Measurements from ENCODE around the gene HBP1. TPM values are rescaled to one million over a fixed set of nuclear protein-coding genes. Genes with fewer than 3 reads are reported as not detected.

The HBP1 gene, protein sequence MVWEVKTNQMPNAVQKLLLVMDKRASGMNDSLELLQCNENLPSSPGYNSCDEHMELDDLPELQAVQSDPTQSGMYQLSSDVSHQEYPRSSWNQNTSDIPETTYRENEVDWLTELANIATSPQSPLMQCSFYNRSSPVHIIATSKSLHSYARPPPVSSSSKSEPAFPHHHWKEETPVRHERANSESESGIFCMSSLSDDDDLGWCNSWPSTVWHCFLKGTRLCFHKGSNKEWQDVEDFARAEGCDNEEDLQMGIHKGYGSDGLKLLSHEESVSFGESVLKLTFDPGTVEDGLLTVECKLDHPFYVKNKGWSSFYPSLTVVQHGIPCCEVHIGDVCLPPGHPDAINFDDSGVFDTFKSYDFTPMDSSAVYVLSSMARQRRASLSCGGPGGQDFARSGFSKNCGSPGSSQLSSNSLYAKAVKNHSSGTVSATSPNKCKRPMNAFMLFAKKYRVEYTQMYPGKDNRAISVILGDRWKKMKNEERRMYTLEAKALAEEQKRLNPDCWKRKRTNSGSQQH
- total RNA-seq (2014; rRNA removed; shearing (Covaris generic)) (9.3 and 10.9 TPM in 2 replicates), total RNA-seq (2022) (18.1 and 21.7 TPM in 2 replicates), Bru-seq, nascent RNA (percentile 76 among the genes with signal in this experiment), BruChase-seq, experiment 1, labeled RNA remaining after a 6-hour chase (percentile 50 among the genes with signal in this experiment), BruChase-seq, experiment 2, labeled RNA remaining after a 2-hour chase (percentile 57 among the genes with signal in this experiment)
- long read RNA-seq, transcript HBP1-201 (11 exons, 2,829 nt), result major isoform, 9 of 22 reads
- long read RNA-seq, transcript HBP1-208 (11 exons, 2,704 nt), result minor isoform, 7 of 22 reads
- long read RNA-seq, partial matches to known transcripts, result 1 of 22 reads
- long read RNA-seq, other reads (novel, unspliced or antisense), result 4 of 22 reads

DNA sequence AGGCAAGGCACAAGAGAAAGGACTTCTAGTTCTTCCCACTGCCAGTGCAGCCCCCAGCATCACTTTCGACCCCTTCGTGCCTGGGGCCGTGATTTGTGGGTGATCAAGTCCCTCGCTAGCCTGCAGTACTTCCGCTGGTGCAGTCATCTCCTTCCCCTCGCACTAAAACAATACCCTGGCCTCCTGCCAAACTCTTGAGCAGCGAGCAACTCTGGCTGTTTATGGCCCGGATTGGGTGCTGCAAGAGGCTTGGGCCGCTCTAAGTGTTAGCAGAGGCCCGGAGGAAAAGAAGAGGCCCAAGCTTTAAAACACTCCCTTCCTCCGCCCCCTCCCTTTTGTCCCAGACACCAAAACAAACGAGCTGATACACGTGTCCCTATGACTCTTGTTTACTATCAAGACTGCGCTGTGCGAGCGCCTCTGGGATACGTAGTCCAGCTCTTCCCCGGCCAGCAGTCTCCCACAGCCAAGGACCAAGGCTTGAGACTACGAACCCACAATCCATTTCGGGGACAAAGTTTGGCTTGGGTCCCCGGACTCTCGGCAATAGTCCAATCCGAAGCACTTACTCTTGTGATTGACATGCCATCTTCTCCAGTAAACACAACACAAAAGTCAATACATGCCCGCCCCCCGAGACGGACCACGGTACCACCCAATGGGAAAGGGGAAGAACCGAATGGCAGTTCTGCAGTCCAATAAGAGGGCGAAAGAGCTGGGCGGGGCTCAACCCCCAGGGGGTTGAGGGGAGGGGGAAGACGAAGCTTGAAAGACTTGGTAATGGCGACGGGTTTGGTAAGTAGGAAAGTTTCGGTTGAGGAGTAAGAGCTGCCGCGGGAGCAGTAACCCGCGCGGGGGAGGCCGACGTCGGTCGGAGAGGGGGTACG is at the start of gene HBP1:
Gene HBP1, plus strand, starts transcription at position 771 of the 887 bp plus-strand sequence. CDS start 10,891 bp downstream, outside the sequence.
- Histone ChIP-seq H3K9me2 (ENCODE audit: insufficient read depth, low read length) (no peaks in the 10 kb centered on the region), H3K27ac (ENCODE audit: low read depth, low read length, poor library complexity, severe bottlenecking) (peak within 1 kb of the TSS; percentile 70), H3K4me1 (ENCODE audit: insufficient read depth, low read length, poor library complexity, severe bottlenecking) (peaks cover 11% of the 10 kb centered on the region), H2AFZ (ENCODE audit: low read length) (peak within 1 kb of the TSS; percentile 97), H3K4me2 (ENCODE audit: low read length) (peak within 1 kb of the TSS; percentile 98), H3K9me3 (ENCODE audit: low read length) (no peaks in the 10 kb centered on the region), H3K4me3 (ENCODE audit: low read depth, low read length, poor library complexity, severe bottlenecking) (peak within 1 kb of the TSS; percentile 80), H3K79me2 (ENCODE audit: insufficient read depth, low read depth, low read length) (peaks cover 35% of the 10 kb centered on the region), H3K36me3 (ENCODE audit: insufficient read depth, low read length) (0 out of 2 replicates have a peak, but pooled peaks cover 4% of the 10 kb centered on the region), H4K20me1 (ENCODE audit: insufficient read depth, low read length) (no peaks in the 10 kb centered on the region)
- no peak for TF ChIP-seq EZH2phosphoT487 (IDR thresholded peaks at IDR 0.05; ENCODE audit: borderline replicate concordance, low read depth, low read length)
- TF ChIP-seq, protein P1, sequence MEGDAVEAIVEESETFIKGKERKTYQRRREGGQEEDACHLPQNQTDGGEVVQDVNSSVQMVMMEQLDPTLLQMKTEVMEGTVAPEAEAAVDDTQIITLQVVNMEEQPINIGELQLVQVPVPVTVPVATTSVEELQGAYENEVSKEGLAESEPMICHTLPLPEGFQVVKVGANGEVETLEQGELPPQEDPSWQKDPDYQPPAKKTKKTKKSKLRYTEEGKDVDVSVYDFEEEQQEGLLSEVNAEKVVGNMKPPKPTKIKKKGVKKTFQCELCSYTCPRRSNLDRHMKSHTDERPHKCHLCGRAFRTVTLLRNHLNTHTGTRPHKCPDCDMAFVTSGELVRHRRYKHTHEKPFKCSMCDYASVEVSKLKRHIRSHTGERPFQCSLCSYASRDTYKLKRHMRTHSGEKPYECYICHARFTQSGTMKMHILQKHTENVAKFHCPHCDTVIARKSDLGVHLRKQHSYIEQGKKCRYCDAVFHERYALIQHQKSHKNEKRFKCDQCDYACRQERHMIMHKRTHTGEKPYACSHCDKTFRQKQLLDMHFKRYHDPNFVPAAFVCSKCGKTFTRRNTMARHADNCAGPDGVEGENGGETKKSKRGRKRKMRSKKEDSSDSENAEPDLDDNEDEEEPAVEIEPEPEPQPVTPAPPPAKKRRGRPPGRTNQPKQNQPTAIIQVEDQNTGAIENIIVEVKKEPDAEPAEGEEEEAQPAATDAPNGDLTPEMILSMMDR (conservative IDR thresholded peaks at IDR 0.05; ENCODE audit: low read length), result no peak
- intact Hi-C loops (cut with micrococcal nuclease; ENCODE audit: unreplicated experiment), result loop anchor here (1.0 to 10.0 kb wide), 7 partner anchors 76 to 884 kb away; partner anchors contain the start of genes CBLL1 and NAMPT
- no TSS peak for BruUV-seq (replicated peaks)
- peak; percentile 99 for DNase-seq (ENCODE audit: low spot score)
- CTCF ChIA-PET (ENCODE audit: unreplicated experiment), result interaction anchor here (0.5 to 0.9 kb wide), 5 partner anchors 103 to 1149 kb away, joined by 3 to 9 read pairs (median 4); no protein-coding TSS in a partner anchor
- POLR2A ChIA-PET, result interaction anchor here (0.5 to 2.0 kb wide), 29 partner anchors 13 to 1003 kb away, joined by 3 to 9 read pairs (median 4); no protein-coding TSS in a partner anchor

DNA sequence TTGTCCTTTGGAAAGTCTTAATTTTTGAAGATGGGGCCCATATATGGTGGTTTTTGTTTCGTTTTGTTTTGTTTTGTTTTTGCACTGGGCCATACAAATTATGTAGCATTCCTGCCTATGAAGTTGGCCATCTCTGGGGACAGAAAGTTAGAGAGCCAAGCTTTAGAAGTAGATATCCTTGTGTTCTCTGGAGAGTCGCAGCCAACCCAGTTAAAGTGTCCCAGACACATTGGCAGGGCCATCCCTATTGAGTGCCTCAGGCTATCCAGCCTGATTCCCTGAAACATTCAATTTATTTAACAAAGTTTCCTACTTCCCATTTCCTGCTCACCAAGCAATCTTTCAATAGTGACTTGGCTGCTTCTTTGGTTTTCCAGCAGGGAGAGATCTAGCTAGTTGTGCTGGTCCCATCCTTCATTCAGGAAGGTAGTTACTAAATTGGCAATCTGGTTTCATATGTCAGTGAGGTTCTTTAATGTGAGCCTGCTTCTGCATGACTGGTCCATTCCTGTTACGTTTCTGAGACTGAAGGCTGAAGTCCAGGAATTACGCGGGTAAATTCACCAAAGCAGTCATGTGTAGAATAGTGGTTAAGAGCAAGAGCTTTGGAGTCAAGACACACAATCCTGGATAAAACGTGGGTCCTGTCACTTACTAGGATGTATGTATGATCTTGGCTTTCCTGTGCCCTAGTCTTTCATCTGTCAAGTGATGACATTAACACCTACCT is 49.3 kb upstream of the HBP1 start:
- TF ChIP-seq, protein P1 (conservative IDR thresholded peaks at IDR 0.05; ENCODE audit: low read length), result no peak
- no peak overlapping the region for H3K4me3 ChIP-seq (ENCODE audit: low read depth, low read length, poor library complexity, severe bottlenecking)
- CTCF ChIA-PET (ENCODE audit: unreplicated experiment), result no interaction called here

More for the DNA sequence above, 49.3 kb upstream of the HBP1 start:
- Histone ChIP-seq H3K9me2 (ENCODE audit: insufficient read depth, low read length) (no peaks in the 10 kb centered on the region), H3K4me2 (ENCODE audit: low read length) (no peak overlapping the region), H3K9me3 (ENCODE audit: low read length) (no peaks in the 10 kb centered on the region), H3K79me2 (ENCODE audit: insufficient read depth, low read depth, low read length) (peaks cover 96% of the 10 kb centered on the region), H2AFZ (ENCODE audit: low read length) (no peak overlapping the region), H3K27ac (ENCODE audit: low read depth, low read length, poor library complexity, severe bottlenecking) (no peak overlapping the region), H3K4me1 (ENCODE audit: insufficient read depth, low read length, poor library complexity, severe bottlenecking) (peaks cover 62% of the 10 kb centered on the region), H4K20me1 (ENCODE audit: insufficient read depth, low read length) (no peaks in the 10 kb centered on the region; the same call in 1 of the 2 replicates), H3K36me3 (ENCODE audit: insufficient read depth, low read length) (peaks cover 45% of the 10 kb centered on the region)
- intact Hi-C loops (cut with micrococcal nuclease; ENCODE audit: unreplicated experiment), result no loop called here
- no TSS peak for BruUV-seq (replicated peaks)
- DNase-seq (ENCODE audit: low spot score), result no peak
- POLR2A ChIA-PET, result interaction anchor here (1.0 to 1.2 kb wide), 3 partner anchors 14 to 67 kb away, joined by 3 read pairs; no protein-coding TSS in a partner anchor

All from OCI-LY7 (cell line).